GM19463 (cell line): Measurements from ENCODE around the gene IL13RA2.

Experiments used
- ATAC-seq: cut with Tn5 transposase; IDR thresholded peaks from one replicate; pipeline ENCODE4 v1.9.1; 2021; ENCODE audit warnings: mild to moderate bottlenecking, moderate library complexity; ENCODE audit not compliant: unreplicated experiment

IL13RA2 gene

DNA sequence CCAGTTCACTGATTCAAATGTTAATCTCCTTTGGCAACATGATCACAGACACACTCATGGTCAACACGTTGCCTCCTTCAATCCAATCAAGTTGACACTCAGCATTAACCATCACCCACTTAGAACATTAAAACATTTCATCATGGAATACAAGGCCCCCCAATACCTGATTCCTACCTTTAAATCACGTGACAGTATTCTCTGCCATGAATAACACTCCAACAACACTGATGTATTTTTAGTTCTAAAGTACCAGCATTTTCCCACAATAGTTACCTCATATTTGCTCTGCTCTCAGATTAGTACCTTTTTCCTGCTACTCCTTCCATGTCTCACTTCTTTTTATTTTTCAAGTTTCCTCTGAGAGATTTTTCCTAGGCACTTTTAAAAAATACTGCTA is 19.6 kb downstream of the IL13RA2 start:
- no peak for ATAC-seq

DNA sequence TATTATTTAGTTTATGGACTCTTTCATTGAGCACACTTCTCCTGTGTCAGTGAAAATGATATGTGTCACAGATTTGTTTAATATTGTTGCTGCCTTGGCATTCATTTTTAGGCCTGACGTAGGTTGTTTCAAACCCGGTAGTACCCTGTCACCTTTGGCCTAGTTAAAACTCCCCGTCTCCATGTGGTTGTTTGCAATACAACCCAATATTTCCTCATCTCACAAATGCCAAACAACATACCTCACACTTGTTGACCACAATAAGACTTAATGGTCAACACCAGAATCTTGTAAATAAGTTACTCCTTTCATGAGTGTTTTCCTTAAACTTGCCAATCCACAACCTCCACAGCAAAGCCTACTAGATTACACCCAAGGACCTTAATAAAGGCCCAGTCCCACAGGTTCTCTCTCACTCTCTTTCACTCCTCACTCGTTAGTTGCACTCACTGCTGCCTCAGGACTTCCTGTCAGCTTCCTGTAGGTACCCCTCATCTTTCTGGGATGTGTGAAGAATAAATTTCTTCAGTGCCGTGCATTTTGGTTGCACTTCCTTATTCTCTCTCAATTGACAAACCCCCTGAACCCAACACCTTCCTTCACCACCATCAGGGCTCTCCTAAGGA is 31.3 kb downstream of the IL13RA2 start:
- ATAC-seq: no peak

DNA sequence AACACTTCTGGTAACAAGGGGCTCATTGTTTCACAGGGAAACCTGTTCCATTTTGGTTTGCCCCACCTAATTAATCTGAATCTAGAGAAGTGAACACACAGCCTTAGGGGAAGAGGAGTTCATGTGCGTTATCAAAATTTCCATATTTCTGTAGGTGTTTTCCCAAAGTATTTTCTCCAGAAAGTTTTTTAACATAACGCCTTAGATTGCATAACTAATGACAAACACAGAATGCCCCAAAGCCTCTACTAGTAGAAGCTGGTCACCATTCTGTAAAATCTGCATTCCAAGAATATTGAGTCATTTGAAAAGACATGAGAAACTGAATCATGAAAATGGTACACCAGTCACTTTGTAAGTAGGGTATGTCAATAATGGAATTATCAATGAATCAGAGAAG is 41.1 kb downstream of the IL13RA2 start:
- no peak for ATAC-seq

DNA sequence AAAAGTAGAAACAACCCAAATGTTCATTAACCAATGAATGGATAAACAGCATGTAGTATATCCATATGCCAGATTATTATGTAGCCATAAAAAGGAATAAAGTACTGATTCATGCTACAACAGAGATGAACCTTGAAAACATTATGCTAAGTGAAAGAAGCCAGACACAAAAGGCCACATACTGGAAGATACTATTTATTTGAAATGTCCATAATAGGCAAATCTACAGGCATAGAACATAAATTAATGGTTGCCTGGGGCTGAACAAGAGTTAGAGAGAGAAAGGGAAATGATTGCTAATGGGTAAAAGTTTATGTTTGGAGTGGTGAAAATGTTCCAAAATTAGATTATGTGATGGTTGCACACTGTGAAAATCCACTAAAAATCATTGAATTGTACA is 44.4 kb downstream of the IL13RA2 start:
- ATAC-seq: no peak

DNA sequence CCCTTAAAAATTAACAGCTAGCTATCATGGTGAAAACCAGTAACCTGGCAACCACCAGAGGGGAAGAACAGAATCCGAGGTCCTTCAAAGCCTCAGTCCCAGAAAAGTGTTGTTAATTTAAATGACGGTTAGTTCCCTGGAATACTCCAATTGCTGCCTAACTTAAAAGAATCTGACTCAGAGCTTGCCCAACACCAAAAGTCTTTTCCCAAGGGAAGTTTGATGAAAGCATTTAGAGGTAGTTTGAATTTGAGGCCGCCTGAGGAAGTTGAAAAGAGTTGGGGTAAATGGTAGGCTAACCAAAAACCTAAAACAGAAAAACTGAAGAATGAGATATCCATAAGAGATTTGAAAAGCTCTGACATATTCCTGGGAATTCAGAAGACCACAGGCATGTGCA is 46.6 kb downstream of the IL13RA2 start:
- ATAC-seq: no peak

DNA sequence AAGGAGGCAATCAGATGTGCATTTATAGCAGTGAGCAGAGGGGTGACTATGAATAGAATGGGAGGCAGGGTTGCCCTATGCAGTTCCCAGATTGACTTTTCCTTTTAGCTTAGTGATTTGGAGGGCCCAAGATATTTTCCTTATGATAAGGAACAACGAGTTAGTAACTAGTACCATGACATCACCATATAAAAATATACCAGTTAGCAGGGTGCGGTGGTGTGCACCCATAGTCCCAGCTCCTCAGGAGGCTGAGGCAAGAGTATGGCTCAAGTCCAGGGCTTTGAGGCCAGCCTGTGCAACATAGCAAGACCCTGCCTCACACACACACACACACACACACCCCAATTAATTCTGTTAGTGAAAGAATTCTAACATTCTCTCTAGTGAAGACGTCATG is 53.0 kb downstream of the IL13RA2 start:
- no peak for ATAC-seq

DNA sequence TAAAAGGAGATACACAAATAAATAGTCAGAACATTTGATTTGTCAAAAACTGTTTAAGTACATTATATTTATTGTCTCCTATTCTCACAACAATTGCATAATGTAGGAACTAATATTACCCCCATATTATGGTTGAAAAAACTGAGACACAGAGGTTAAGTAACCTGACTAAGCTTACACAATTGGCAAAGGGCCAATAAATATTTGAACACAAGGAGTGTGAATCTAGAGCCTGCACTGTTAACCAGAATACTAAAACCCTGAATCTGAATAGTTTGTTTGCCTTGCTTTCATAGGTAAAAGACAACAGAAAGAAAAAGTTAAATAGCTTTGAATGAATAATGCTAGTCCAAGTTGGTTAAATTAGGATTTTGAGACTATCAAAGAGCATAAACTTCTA is 55.2 kb downstream of the IL13RA2 start:
- ATAC-seq: no peak

DNA sequence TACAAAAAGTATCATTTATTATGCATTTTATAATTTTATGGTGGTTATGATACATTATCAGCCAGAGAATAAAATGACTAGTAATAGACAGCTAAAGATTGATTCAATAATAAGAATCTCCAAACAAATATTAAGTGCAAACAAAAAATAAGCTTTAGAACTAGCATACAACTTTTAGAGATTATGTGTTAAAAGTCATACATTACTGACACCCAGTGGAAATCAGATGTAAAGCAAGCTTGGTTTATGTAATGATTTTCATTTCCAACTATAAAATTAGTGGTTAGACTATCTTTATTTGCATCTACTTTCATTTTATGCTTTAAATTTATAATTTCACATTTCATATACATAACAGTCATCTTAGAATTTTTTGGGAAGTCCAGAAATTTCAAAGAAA is 57.7 kb downstream of the IL13RA2 start:
- no peak for ATAC-seq
